Suppressor macrophage treated with lipopolysaccharide for 4 hours (primary cell): Measurements from ENCODE around the gene RASGEF1C.
"Not testable (repeated sequence)": the region's sequence is repeated elsewhere in the genome, so short reads cannot be mapped to it uniquely, and the experiment has no call there.

ENCODE experiments used
- DNase-seq: peaks from one replicate; pipeline ENCODE4 v3.0.0-alpha.2; 2020

RASGEF1C gene

DNA sequence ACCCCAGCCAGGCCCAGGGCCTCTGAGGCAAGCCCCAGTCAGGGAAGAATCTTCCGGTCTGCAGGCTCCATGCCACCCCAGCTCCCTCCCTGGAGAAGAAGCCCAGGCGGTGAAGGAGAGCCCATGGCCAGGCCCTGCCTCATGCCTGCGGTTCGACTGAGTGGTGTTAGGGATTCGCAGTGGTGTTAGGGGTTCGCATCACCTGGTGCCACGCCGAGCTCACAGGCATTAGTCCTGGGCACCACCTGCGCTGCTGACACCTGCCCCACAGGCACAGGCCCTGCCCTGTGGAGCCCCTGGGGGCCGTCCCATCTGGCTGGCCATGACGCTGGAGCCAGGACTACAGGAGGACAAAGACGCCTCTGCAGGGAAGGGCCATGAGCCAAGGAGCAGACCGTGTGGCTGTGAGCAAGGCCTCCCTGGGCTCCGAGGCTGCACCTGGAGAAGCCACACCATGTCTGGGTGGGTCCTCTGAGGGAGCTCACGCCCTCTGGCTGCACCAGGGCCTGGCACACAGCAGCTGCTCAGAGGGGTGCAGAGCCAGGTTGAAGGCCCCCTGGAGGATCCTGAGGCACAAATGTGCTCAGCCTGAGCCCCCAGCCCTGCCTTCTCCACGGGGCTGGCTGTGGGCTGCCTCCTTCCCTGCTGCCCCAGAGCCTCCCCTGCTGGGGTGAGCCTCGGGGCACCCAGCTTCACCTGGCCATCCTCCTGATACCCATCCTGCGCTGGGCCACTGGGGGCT is 109.8 kb downstream of the RASGEF1C start:
- no peak for DNase-seq

DNA sequence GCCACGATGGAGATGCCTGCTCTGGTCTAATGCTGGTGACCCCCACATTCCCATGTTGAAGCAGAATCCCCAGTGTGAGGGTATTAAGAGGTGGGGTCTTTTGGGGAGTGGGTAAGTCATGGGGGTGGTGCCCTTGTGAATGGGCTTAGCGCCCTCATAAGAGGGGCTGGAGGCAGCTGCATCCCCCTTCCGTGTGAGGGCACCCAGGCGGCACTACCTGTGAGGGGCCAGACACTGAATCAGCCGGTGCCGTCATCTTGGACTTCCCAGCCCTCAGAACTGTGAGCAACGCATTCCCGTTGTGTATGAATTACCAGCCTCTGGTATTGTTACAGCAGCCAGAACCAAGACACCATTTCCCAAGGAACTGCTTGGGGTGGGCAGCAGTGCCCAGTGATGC is 110.5 kb downstream of the RASGEF1C start:
- no peak for DNase-seq

DNA sequence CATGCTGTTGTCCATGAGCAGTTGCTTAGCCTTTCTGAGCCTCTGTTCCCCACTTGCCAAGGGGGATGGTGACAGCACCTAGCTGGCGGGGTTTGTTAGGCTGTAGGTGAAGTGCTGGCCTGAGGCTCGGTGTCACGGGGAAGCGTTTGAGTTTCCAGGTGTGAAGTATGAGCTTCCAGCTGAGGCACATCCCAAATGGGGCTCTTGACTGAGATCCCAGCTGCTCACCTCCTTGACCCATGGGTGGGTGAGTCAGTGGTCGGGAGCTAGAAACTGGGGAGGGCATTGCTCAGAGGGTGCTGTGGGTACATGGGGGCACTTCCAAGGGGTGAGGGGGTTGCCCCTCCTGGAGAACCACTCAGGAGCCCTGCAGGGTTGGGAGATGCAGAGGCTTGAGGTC is 111.1 kb downstream of the RASGEF1C start:
- no peak for DNase-seq

DNA sequence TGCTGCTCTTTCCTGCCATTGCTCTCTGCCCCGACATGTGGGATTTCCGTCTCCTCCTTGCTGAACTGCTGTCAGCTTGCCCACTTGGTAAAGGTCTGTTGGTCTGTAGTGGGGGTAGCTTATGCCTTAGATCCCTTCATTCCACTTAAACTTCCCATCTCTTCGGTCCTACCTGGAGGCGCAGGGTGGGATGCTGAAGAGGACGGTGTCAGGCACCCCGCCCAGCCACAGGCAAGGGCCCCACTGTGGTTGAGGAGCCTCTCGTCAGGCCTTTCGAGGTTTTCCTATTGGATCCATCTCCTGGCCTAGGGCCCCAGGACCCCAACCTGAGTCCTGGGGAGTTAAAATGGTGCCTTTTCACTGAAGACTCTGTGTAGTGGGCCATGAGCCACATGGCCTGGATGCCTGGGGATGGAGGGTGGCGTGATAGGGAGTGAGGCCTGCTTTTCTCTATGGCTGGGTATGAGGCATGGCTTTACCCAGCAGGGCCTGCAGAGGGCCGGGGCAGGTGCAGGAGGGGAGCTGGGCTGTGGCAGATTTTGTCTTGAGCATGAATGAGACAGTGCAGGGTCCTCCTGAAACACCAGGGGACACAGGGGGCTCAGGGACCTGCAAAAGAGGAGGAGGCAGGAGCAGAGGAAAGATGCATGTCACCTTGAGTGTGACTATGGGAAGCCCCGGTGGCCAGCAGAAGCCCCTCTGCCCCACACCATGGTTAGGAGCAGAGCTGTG is 111.7 kb downstream of the RASGEF1C start:
- no peak for DNase-seq

DNA sequence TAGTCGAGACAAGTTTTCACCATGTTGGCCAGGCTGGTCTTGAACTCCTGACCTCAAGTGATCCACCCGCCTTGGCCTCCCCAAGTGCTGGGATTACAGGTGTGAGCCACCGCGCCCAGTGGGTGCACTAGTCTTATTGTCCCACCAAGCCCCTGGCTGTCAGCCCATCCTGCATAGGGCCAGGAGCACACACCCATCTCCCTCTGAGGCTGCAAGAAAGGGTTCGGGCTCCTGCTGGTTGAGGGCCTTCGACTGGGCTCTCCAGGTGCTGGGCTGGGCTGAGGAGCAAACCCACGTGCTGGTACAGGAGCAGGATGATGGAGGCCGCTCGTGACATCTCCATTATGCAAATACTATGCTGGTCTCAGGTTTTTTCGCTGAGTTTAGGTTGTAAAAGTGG is 112.4 kb downstream of the RASGEF1C start:
- DNase-seq, result no peak

DNA sequence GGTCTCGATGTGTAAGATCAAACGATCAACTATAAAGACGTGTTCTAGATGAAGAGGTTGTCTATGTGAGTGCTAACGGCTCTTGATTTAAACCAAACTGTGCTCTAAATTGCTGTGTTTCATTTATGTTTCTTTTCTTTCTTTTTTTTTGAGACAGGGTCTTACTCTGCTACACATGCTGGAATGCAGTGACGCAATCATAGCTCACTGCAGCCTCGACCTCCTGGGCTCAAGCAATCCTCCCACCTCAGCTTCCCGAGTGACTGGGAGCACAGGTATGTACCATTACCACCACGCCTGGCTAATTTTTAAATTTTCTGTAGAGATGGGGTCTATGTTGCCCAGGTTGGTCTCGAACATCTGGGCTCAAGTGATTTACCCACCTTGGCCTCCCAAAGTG is 113.5 kb downstream of the RASGEF1C start:
- no peak for DNase-seq

DNA sequence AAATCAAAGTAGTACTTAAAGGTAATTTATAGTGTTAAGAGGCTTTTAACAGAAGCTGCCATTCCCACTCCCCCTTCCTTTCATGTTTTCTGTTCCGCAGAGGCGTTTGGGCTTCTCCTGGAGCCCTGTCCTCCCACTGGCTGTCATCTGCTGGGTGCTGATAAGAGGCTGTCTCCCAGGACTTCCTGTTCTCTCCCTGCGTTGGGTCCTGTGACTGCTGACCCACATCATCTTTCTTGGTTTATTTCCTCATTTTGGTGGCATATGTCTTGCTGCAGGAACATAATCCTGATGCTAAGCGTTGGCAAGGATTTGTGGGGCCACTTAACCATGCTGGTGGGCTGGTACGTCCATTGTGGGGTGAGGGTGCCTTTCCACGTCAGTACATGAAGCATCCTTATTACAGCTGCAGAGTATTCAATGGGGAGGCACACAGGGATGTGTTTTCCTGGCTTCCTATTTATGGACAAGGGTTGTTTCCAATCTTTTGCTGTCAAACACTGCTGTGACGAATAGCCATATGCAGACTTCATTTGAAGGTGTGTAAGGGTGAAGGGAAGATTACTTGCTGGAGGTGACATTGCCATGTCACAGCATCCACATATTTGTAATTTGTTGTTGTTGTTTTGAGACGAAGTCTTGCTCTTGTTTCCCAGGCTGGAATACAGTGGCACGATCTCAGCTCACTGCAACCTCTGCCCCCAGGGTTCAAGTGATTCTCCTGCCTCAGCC is 115.2 kb downstream of the RASGEF1C start:
- peak; percentile 90 for DNase-seq

DNA sequence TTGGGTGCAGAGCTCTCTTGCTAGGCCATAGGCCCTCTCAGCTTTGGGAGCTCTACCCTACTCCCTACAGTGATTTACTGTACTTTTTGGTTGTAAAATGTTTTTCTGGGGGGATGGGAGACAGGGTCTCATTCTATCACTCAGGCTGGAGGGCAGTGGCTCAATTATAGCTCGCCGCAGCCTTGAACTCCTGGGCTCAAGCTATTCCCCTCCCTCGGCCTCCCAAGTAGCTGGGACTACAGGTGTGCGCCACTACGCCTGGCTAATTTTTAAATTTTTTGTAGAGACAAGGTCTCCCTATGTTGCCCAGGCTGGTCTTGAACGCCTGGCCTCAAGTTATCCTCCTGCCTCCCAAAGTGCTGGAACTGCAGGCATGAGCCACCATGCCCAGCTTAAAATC is 115.8 kb downstream of the RASGEF1C start:
- no peak for DNase-seq

DNA sequence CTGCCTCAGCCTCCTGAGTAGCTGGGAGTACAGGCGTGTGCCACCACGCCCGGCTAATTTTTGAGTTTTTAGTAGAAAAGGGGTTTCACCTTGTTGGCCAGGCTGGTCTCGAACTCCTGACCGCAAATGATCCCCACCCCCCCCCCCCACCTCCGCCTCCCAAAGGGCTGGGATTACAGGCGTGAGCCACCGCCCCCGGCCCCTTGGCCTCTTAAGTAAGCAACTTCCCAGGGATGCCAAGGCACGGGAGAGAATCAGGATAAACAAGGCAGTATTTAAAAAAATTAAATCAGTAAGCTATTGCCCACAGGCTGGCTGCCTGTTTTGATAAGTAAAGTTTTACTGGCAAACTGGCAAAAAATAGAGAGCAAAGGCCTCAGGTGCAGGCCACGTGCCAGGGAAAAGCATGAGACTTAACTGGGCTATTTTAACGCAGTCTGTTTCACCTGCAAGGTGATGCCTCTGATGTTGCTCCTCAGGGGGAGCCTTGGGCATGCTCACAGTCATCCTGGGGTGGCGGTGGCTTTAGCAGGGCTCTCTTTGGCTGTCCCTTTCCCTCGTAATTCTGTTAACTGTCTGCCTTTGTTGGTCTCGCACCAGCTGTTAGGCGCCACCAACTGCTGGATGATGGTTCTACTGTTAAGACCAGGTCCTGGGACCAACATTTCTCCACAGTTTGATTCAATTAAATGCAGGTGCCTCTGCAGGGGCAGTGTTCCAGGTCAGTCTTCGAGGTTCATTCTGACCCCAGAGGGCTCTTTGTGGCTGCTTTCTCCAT is 118.1 kb downstream of the RASGEF1C start:
- peak; percentile 35 for DNase-seq

DNA sequence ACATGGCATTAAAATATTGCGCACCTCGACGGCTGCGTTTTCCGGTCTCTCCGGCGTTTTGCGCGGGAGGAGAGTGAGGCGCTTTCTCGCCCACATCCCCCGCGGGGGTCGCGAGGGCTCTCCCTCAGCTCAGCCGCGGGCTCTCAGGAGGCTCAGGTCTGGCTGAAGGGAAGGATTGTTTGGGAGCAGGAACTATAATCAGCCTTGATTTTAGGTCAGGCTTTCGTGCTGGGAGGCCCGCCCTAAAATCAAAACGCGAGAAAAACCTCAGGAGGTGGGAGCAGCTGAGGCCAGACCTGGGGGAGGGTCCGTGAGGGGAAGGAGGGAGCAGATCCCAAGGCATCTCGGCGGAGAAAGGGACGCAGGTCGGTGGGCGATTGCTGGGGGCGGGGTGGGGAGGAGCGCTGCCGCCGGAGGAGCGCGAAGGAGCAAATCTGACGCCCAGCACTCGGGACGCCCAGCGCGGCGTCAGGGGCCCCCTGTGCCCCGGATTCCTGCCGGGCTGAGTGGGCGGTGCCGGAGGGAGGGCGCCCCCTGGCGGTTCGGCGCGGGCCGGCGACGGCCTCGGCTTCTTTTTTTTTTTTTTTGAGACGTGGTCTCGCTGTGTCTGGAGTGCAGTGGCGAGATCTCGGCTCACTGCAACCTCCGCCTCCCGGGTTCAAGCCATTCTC is 118.8 kb downstream of the RASGEF1C start:
- DNase-seq, result peak; percentile 86

DNA sequence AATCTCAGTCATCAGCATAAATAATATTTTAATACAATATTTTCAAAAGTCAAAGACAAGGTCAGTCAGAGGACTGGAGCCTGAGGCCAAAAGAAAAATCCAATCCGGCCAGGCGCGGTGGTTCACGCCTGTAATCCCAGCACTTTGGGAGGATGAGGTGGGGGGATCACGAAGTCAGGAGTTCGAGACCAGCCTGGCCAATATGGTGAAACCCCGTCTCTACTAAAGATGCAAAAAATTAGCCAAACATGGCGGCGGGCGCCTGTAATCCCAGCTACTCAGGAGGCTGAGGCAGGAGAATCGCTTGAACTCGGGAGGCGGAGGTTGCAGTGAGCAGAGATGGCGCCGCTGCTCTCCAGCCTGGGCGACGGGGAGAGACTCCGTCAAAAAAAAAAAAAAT is 119.4 kb downstream of the RASGEF1C start:
- not testable (repeated sequence) for DNase-seq

DNA sequence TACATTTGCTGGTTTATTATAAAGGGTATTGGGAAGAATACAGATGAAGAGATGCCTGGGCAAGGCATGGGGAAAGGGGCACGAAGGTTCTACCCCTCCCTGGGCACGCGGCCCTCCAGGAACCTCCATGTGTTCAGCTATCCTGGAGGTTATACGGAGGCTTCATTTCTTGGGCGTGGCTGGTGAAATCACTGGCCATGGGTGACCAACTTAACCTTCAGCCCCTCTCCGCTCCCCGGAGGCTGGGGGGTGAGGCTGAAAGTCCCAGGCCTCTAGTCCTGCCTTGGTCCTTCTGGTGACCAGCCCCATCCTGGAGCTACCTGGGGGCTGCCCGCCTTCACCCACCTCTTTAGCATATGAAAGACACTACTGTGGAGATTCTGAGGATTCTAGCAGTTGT is 120.5 kb downstream of the RASGEF1C start:
- DNase-seq, result no peak

DNA sequence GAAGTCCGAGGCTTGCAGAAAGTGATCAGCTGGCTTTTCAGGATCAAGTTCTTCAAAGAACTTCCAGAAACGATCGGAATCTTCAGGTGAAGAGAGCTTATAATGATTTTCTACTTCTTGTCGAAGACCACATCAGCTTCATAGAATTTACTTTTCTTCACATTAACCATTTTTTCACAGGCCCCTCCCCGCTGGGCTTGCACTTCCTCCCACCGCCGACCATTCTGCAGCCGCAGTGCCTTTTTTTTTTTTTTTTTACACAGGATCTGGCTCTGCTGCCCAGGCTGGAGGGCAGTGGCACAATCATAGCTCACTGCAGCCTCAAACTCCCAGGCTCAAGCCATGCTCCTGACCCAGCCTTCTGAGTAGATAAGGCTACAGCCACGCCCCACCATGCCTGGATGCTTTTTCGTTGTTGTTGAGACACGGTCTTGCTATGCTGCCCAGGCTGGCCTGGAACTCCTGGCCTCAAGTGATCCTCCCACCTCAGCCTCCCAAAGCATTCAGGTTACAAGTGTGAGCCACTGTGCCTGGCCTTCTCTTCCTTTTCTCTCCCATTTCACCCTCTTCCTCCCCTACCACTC is 122.1 kb downstream of the RASGEF1C start:
- no peak for DNase-seq

DNA sequence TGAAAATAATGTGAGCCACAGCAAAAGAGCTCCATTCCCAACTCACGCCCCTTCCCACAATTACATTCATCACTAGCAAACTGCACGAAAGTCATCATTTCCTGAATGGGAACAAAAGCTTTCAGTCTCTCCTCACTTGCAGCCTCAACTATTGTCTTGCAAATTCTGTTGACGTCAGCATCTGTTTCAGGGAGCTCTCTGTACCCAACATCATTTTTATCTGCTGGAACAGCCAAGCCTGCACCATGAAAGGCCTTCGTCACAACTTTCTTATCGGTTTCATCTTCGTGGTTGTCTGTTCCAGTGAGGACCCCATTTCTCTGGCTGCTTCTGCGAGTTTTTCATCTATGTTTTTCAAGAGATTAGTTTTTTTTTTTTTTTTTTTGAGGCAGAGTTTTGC is 123.2 kb downstream of the RASGEF1C start:
- no peak for DNase-seq

DNA sequence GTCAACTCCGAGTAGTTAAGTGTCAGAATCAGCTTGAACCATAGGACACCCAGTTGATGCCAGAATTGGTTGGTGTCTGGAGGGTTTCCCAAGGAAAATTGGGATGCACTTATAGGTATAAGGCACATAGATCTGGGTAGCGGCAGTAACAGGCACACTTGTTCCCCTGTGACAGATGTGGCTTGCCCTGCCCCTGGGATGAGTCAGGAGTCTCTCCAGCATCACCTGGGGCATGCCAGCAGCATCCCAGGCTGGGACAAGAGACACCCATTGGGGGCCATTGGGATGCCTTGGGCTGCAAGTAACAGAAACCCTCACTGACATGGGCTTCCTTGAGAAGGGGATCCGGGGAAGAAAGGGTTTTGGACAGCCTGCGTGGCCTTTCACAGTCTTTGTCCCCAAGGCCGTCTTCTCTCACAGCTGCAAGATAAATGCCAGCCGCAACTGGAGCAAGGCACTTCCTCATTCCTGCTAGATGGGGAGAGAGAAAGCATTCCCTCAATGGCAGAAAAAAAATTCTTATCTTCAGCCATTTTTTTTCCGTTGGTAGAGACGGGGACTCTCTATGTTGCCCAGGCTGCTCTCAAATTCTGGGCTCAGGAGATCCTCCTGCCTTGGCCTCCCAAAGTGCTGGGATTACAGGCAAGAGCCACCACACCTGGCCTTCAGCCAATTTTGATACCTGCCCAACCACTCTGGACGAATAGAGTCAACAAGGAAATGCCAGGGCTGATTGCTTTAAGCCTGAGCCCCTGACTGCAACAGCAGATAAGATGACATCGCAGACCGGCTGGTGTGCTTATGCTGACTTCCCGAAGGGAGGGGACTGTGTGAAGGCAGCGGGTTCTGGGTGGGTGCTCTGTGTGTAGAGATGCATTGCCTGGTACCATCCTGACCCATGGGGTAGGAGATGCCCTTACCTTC is 124.1 kb downstream of the RASGEF1C start:
- peak; percentile 48 for DNase-seq

DNA sequence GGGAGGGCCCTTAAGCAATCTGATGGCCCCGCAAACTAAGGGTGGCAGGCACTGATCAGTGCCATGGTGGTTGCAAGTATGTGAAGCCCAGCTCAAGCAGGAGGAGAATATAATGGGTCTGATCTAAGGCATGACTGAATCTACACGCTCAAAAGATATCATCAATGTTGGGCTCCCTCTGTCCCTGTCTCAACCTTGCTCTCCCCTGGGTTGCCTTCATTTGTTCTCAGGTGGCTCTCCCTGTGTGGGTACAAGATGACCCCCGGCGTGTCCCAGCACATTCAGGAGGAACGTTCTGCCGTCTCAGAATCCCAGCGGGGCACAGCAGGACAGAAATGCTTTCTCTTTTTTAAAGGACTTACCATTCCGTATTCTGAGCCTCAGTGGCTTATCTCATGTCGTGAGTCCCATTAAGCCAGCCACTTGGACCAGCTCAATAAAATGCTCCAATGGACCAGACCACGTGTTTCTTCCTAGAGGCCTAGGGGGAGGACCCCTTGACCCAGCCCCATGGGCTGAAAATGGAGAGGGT is 125.4 kb downstream of the RASGEF1C start:
- DNase-seq, result no peak

DNA sequence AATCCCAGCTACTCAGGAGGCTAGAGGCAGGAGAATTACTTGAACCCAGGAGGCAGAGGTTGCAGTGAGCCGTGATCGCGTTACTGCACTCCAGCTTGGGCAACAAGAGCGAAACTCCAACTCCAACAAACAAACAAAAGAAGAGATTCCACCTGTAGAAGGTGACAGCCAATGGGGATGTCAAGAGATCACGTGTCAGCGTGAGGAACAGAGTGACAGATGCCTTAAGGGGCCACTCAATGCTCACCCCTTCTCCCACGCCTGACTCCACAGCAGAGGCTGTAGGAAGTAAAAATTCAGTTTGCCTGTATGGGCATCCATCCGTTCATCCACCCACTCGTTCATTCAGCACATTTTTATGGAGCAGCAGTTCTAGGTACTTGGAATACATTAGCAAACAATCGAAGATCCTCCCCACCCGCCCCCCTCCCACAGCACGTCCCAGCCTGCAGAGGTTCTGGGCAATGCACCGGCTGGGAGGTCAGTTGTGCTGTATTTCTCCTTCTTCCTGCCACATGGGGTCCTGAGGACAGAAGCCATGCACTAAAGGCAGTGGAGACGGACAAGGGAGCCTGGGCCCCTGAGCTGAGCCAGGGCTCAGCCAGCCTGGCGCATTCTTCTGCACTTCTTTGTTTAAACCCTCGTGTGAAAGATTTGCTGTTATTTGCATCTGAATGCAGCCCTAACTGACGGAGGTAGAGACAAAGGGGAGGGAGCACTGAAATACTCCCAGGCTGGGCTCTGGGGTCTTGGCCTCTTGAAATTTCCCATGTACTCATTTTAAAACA is 126.2 kb downstream of the RASGEF1C start:
- no peak for DNase-seq

DNA sequence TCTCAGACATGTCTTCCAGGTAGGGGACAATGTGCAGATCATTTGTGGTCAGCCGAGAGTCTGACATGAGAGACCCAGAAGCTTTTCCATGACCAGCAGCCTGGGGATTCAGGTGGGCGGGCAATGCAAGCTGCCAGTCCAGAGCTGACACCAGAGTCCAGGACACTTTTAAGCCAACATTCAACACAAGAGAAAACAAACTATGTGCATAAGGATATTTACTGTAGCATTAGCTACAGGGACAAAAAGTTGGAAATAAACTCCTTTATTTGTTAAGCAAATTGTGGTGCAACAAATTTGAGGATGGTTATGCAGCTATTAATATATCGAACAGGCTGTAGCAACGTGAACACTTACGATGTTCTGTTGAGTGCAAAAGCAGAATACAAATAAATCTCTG is 127.5 kb downstream of the RASGEF1C start:
- DNase-seq, result no peak

DNA sequence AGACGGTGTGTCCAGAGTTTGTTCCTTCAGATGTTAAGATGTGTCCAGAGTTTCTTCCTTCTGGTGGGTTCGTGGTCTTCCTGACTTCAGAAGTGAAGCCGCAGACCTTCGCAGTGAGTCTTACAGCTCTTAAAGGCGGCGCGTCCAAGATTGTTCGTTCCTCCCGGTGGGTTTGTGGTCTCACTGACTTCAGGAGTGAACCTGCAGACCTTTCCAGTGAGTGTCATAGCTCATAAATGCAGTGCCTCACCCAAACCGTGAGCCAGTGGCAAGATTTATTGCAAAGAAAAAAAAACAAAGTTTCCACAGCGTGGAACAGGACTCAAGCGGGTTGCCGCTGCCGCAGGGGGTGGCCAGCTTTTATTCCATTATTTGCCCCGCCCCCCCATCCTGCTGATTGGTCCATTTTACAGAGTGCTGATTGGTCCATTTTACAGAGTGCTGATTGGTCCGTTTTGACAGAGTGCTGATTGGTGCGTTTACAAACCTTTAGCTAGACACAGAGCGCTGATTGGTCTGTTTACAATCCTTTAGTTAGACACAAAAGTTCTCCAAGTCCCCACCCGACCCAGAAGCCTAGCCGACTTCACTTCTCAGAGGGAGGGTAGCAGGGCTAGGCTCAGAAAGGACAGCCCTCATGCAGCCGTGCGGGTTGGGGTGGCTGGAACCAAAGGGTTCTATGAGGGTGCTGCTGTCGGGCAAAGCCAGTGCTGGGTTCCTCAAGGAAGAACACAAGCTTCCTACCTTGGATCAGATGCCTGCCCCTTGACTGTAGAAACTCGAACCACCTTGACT is 128.3 kb downstream of the RASGEF1C start:
- no peak for DNase-seq
